ENCODE measurements around the gene TNIP1. TPM values are rescaled to one million over a fixed set of nuclear protein-coding genes. Genes with fewer than 3 reads are reported as not detected.
A peak's percentile ranks its signal among the peaks of the same experiment; 100 is the strongest.

Gene TNIP1
- total RNA-seq, 1 donor, result 85.8 TPM

DNA sequence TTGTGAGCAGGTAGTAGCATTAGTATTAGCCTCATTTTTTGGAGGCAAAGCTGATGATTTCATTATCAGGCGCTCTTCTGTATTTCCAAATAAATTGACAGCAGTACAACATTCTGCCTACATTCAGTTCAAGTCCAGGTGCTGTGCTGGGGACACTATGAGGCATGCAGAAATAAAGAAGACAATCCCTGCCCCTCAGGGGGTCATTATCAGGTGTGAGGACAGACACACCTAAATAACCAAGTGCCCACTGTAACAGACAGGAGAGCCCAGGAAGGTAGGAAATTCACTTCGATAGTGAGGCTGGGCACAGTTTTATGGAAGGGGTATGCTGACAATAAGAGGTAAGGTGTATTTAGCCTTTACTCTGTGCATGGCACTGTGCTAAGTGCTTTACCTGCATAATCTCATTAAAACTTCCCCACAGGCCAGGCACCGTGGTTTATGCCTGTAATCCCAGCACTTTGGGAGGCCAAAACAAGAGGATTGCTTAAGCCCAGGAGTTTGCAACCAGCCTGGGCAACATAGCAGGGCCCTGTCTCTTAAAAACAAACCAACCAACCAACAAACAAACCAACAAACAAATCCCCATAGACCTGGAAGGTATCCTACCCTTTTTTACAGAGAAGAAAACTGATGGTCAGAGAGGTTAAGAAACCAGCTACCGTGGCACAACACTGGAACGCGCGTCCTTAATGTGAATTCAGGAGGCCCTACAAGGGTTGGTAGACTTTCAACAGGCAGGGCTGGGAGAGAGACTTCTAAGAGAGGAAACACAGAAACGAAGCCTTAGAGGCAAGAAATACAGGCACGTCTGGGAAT is 77.9 kb downstream of the TNIP1 start:
- Histone ChIP-seq H3K36me3 (ENCODE audit: insufficient read depth, low read length) (no peaks in the 10 kb centered on the region), H3K4me1 (ENCODE audit: insufficient read depth, low read length) (peaks cover 14% of the 10 kb centered on the region), H3K4me3 (ENCODE audit: insufficient read depth, low read length) (no peak overlapping the region), H3K79me2 (ENCODE audit: insufficient read depth, low read length) (no peaks in the 10 kb centered on the region), H3K27ac (ENCODE audit: low read depth, low read length) (no peak overlapping the region), H2AFZ (ENCODE audit: low read length) (no peak overlapping the region), H3K27me3 (ENCODE audit: insufficient read depth, low read length) (peaks cover 15% of the 10 kb centered on the region), H3K9me3 (ENCODE audit: low read depth, low read length) (no peaks in the 10 kb centered on the region), H3K4me2 (ENCODE audit: insufficient read depth, low read length) (no peak overlapping the region), H4K20me1 (ENCODE audit: insufficient read depth, low read length) (no peaks in the 10 kb centered on the region)
- DNase-seq (ENCODE audit: insufficient read length, low spot score, missing footprints), result no peak
- TF ChIP-seq, protein P1, sequence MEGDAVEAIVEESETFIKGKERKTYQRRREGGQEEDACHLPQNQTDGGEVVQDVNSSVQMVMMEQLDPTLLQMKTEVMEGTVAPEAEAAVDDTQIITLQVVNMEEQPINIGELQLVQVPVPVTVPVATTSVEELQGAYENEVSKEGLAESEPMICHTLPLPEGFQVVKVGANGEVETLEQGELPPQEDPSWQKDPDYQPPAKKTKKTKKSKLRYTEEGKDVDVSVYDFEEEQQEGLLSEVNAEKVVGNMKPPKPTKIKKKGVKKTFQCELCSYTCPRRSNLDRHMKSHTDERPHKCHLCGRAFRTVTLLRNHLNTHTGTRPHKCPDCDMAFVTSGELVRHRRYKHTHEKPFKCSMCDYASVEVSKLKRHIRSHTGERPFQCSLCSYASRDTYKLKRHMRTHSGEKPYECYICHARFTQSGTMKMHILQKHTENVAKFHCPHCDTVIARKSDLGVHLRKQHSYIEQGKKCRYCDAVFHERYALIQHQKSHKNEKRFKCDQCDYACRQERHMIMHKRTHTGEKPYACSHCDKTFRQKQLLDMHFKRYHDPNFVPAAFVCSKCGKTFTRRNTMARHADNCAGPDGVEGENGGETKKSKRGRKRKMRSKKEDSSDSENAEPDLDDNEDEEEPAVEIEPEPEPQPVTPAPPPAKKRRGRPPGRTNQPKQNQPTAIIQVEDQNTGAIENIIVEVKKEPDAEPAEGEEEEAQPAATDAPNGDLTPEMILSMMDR (IDR thresholded peaks at IDR 0.05; ENCODE audit: extremely low read depth, low read depth, low read length), result no peak

DNA sequence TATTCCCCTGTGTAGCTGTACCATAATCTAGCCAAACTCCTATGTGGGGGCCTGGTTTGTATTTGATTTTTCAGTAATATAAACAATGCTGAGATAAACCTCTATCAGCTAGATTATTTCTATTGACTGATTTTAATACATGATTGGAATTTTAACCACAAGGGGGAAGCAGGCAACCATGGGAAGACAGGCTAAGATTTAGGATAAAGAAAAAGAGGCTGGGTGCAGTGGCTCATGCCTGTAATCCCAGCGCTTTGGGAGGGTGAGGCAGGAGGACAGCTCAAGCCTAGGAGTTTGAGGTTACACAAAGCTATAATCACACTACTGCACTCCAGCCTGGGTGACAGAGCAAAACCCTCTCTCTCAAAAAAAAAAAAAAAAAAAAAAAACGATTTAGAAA is 78.6 kb downstream of the TNIP1 start:
- Histone ChIP-seq H2AFZ (ENCODE audit: low read length) (no peak overlapping the region), H3K27ac (ENCODE audit: low read depth, low read length) (no peak overlapping the region), H4K20me1 (ENCODE audit: insufficient read depth, low read length) (no peaks in the 10 kb centered on the region), H3K9me3 (ENCODE audit: low read depth, low read length) (no peaks in the 10 kb centered on the region), H3K4me1 (ENCODE audit: insufficient read depth, low read length) (peaks cover 14% of the 10 kb centered on the region), H3K36me3 (ENCODE audit: insufficient read depth, low read length) (no peaks in the 10 kb centered on the region), H3K27me3 (ENCODE audit: insufficient read depth, low read length) (peaks cover 15% of the 10 kb centered on the region), H3K79me2 (ENCODE audit: insufficient read depth, low read length) (no peaks in the 10 kb centered on the region), H3K4me3 (ENCODE audit: insufficient read depth, low read length) (no peak overlapping the region), H3K4me2 (ENCODE audit: insufficient read depth, low read length) (no peak overlapping the region)
- peak; percentile 75 for DNase-seq (ENCODE audit: insufficient read length, low spot score, missing footprints)
- TF ChIP-seq, protein P1 (IDR thresholded peaks at IDR 0.05; ENCODE audit: extremely low read depth, low read depth, low read length), result peak; percentile 59

DNA sequence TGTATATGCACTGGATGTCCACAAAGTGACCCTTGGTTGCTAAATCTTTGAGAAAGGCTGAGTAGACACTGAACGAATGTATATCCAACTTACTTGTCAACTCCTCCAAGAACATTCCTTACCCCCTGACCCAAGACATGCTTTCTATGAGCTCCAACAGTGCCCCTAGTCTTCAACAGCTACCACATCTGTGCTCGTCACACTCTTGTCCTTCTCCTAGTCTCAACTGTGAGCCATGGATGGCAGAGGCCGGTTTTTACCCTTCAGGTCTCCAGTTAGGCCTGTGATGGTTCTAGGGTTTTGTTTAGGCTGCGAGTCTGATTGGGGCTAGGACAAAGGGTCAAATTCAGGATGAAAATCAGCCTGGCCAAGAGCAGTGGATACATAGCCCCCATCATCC is 79.4 kb downstream of the TNIP1 start:
- Histone ChIP-seq H3K36me3 (ENCODE audit: insufficient read depth, low read length) (no peaks in the 10 kb centered on the region), H2AFZ (ENCODE audit: low read length) (no peak overlapping the region), H3K4me3 (ENCODE audit: insufficient read depth, low read length) (no peak overlapping the region), H3K4me1 (ENCODE audit: insufficient read depth, low read length) (peaks cover 11% of the 10 kb centered on the region), H3K27me3 (ENCODE audit: insufficient read depth, low read length) (peaks cover 15% of the 10 kb centered on the region), H3K9me3 (ENCODE audit: low read depth, low read length) (no peaks in the 10 kb centered on the region), H3K4me2 (ENCODE audit: insufficient read depth, low read length) (no peak overlapping the region), H3K27ac (ENCODE audit: low read depth, low read length) (no peak overlapping the region), H3K79me2 (ENCODE audit: insufficient read depth, low read length) (no peaks in the 10 kb centered on the region), H4K20me1 (ENCODE audit: insufficient read depth, low read length) (no peaks in the 10 kb centered on the region)
- TF ChIP-seq, protein P1 (IDR thresholded peaks at IDR 0.05; ENCODE audit: extremely low read depth, low read depth, low read length), result no peak
- DNase-seq (ENCODE audit: insufficient read length, low spot score, missing footprints), result no peak

DNA sequence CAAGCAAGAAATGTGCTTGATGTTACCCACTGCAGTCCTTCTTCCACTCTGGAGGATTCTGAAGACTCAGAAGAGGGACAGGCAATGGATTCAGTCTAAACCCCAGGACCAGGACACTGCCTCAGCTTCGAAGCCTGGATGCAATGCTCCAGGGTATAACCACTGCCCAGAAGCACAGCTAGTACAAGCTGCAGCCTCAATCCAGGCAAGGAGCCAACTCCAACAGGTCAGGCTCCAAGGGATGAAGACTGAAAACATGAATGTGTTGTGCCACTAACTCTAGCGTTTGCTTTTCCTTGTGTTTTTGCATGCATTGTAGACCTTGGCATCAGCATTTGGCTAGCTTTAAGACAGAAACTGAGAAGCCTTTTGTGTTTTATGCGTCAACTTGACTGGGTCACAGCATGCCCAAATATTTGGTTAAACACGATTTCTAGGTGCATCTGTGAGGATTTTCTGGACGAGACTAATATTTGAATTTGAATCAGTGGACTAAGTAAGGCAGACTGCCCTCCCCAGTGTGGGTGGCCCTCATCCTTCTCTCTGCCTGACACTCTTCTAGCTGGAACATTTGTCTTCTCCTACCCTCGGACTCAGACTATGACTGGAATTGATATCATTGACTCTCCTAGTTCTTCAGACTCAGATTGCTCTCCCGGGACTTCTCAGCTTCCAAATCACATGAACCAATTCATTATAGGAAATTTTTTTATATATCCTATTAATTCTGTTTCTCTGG is 81.0 kb downstream of the TNIP1 start:
- DNase-seq (ENCODE audit: insufficient read length, low spot score, missing footprints), result peak; percentile 61
- Histone ChIP-seq H3K79me2 (ENCODE audit: insufficient read depth, low read length) (no peaks in the 10 kb centered on the region), H3K27me3 (ENCODE audit: insufficient read depth, low read length) (peaks cover 15% of the 10 kb centered on the region), H3K4me2 (ENCODE audit: insufficient read depth, low read length) (peak overlapping the region; percentile 9), H4K20me1 (ENCODE audit: insufficient read depth, low read length) (no peaks in the 10 kb centered on the region), H3K9me3 (ENCODE audit: low read depth, low read length) (no peaks in the 10 kb centered on the region), H2AFZ (ENCODE audit: low read length) (no peak overlapping the region), H3K27ac (ENCODE audit: low read depth, low read length) (no peak overlapping the region), H3K4me1 (ENCODE audit: insufficient read depth, low read length) (no peaks in the 10 kb centered on the region), H3K36me3 (ENCODE audit: insufficient read depth, low read length) (no peaks in the 10 kb centered on the region), H3K4me3 (ENCODE audit: insufficient read depth, low read length) (no peak overlapping the region)
- TF ChIP-seq, protein P1 (IDR thresholded peaks at IDR 0.05; ENCODE audit: extremely low read depth, low read depth, low read length), result no peak
